K562 (cell line): Measurements from ENCODE around the gene AIFM3. TPM values are rescaled to one million over a fixed set of nuclear protein-coding genes. Genes with fewer than 3 reads are reported as not detected.
A peak's percentile ranks its signal among the peaks of the same experiment; 100 is the strongest.

Experiments used
- DMBX1 ChIP-seq: fragments of 250-450 bp; sonication (Bioruptor Pico); IDR thresholded peaks from 2 replicates; pipeline ENCODE4 v1.8.0; 2022; ENCODE audit warnings: inconsistent platforms, mild to moderate bottlenecking, moderate library complexity, borderline replicate concordance
- ERF ChIP-seq: fragments of 450-650 bp; formaldehyde crosslinking; IDR thresholded peaks from 2 replicates; pipeline ENCODE4 v1.4.0; 2020; ENCODE audit warnings: mild to moderate bottlenecking, mixed read lengths
- ETV6 ChIP-seq, 3 experiments: fragments of 150-350 bp in 1 of 3; sonication (generic) in 1 of 3; formaldehyde crosslinking in 1 of 3; IDR thresholded peaks; 2 replicates each; pipeline versions ENCODE4 v1.6.1 to v1.8.0; 2014 to 2022; ENCODE audit warnings: borderline replicate concordance in 2 of 3, low read depth in 2 of 3, antibody characterized with exemption in 1 of 3, low read length in 1 of 3, mild to moderate bottlenecking in 1 of 3, missing genetic modification reagents in 1 of 3
- FOXA1 ChIP-seq: fragments of 450-650 bp; IDR thresholded peaks from 2 replicates; pipeline ENCODE4 v1.6.1; 2016; ENCODE audit warnings: mild to moderate bottlenecking, borderline replicate concordance
- IFI16 ChIP-seq: fragments of 250-450 bp; sonication (Bioruptor Pico); IDR thresholded peaks from 2 replicates; pipeline ENCODE4 v2.1.2; 2022; ENCODE audit warnings: mild to moderate bottlenecking, inconsistent platforms
- KDM4B ChIP-seq, 2 experiments: fragments of 450-650 bp in 1 of 2; sonication (generic) in 1 of 2; IDR thresholded peaks; 2 replicates each; pipeline ENCODE4 v1.6.1; 2016 to 2017; ENCODE audit warnings: borderline replicate concordance in 2 of 2, antibody characterized with exemption in 1 of 2, low read depth in 1 of 2, mild to moderate bottlenecking in 1 of 2
- NR2C1 ChIP-seq, 2 experiments: fragments of 450-650 bp; IDR thresholded peaks; 2 replicates each; pipeline ENCODE4 v1.6.1; 2017; ENCODE audit warnings: mild to moderate bottlenecking in 2 of 2, antibody characterized with exemption in 1 of 2, inconsistent platforms in 1 of 2, missing compliant biosample characterization in 1 of 2, missing genetic modification characterization in 1 of 2
- NR3C1 ChIP-seq: sonication (generic); formaldehyde crosslinking; IDR thresholded peaks from 2 replicates; pipeline ENCODE4 v1.8.1; 2022; ENCODE audit warnings: missing genetic modification reagents
- PHF20 ChIP-seq: fragments of 450-650 bp; IDR thresholded peaks from 2 replicates; pipeline ENCODE4 v1.6.1; 2018; ENCODE audit not compliant: partially characterized antibody
- SIX5 ChIP-seq, 2 experiments: IDR thresholded peaks; 2 replicates each; pipeline ENCODE4 v1.6.1; 2011; ENCODE audit warnings: low read length in 2 of 2, borderline replicate concordance in 1 of 2, low read depth in 1 of 2, mild to moderate bottlenecking in 1 of 2, moderate library complexity in 1 of 2; ENCODE audit not compliant: insufficient read depth in 1 of 2
- SMARCC2 ChIP-seq: fragments of 450-650 bp; IDR thresholded peaks from 2 replicates; pipeline ENCODE4 v1.6.1; 2017; ENCODE audit warnings: antibody characterized with exemption, moderate library complexity, mild to moderate bottlenecking, low read depth
- ZSCAN32 ChIP-seq: fragments of 450-650 bp; formaldehyde crosslinking; IDR thresholded peaks from 2 replicates; pipeline ENCODE4 v1.4.0; 2020; ENCODE audit warnings: mild to moderate bottlenecking, moderate library complexity
- polyA plus RNA-seq, 8 experiments: library from polyadenylated mRNA; depleted of rRNA in 4 of 8; stranded (reverse) in 5 of 8; unstranded in 3 of 8; fragments of >200 nt; fragmentation: Nextera tagmentation in 2 of 8; fragmentation: Illumina TruSeq in 1 of 8; extraction: Ambion mirVana in 2 of 8; extraction: Trizol in 1 of 8; gene quantifications; 2 replicates each; pipeline versions ENCODE4 v1.2.1 to v1.2.3, GENCODE V29; 2011 to 2014; ENCODE audit warnings: inconsistent platforms in 1 of 8, missing spikeins in 1 of 8
- total RNA-seq, 7 experiments: library from RNA; depleted of rRNA in 6 of 7; stranded (reverse); fragments of >200 nt in 6 of 7; fragmentation: Illumina TruSeq in 2 of 7; extraction: Trizol in 2 of 7; gene quantifications; 2 replicates each; pipeline versions ENCODE4 v1.2.1 to v1.2.3, GENCODE V29; 2011 to 2021; ENCODE audit warnings: low replicate concordance in 1 of 7
- TF ChIP-seq, protein P1 (sequence below): fragments of 250-450 bp; sonication (Bioruptor Pico); IDR thresholded peaks from 2 replicates; pipeline ENCODE4 v1.8.0; 2021; ENCODE audit warnings: borderline replicate concordance, mild to moderate bottlenecking, moderate library complexity; ENCODE audit not compliant: poor library complexity, severe bottlenecking
- TF ChIP-seq, protein P2 (sequence below): fragments of 250-450 bp; sonication (Bioruptor Pico); IDR thresholded peaks from 2 replicates; pipeline ENCODE4 v1.5.1; 2021; ENCODE audit warnings: mild to moderate bottlenecking
- TF ChIP-seq, protein P3 (sequence below), 2 experiments: fragments of 450-650 bp; conservative IDR thresholded peaks; 2 replicates each; pipeline ENCODE4 v1.6.1; 2017; ENCODE audit warnings: mild to moderate bottlenecking in 2 of 2, moderate library complexity in 2 of 2
- TF ChIP-seq, protein P4 (sequence below): fragments of 450-650 bp; IDR thresholded peaks from 2 replicates; pipeline ENCODE4 v1.6.1; 2016; ENCODE audit warnings: missing biosample characterization, missing genetic modification characterization
- TF ChIP-seq, protein P5 (sequence below): fragments of 450-650 bp; formaldehyde crosslinking; conservative IDR thresholded peaks from 2 replicates; pipeline ENCODE4 v1.4.0; 2022; ENCODE audit warnings: mild to moderate bottlenecking, missing genetic modification characterization

Gene AIFM3
- total and polyA plus RNA-seq, 9 of the 15 experiments (the other 6 are each of a cell fraction or from before 2014, with no cell fraction given) = 0.03 to 0.20 (median 0.07) TPM; not detected in 1

DNA sequence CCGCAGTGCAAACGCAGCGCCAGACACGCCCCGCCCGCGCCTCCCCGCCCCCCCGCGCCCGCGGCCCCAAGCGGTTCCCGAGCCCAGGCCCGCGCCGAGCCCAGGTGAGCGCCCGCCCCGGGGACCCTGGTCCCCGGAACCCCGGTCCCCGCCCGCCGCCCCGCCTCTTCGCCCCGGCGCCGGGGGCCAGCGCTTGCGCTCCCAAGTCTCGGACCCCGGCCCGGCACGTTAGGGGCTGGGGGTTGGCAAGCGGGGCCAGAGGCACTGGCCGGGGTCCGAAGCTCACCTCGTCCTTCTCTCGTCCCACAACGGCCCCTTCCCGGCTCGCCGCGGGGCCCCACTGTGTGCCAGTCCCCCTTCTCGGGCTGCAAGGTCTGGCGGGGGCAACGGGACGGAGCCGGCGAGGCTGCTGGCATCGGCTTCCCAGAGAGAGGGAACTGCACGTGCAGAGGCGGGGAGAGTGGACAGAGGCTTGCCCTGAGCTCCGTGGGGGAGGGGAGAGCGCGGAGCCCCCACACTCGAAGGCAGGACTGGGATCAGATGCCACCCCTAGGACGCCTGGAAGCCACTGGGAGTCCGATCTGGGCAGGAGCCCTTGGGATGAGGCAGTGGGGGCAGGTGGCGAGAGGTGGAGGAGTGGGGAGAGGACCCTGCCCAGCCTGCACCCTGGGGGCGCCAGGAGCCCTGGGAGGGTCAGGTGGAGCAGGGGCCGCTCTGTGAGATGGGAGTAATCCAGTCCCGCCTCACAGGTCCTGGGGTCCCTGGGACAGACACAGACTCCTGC is 1.8 kb upstream of the AIFM3 start (continued):
- TF ChIP-seq, protein P1, sequence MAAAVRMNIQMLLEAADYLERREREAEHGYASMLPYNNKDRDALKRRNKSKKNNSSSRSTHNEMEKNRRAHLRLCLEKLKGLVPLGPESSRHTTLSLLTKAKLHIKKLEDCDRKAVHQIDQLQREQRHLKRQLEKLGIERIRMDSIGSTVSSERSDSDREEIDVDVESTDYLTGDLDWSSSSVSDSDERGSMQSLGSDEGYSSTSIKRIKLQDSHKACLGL (CRISPR knock-in tag) = peak; percentile 47
- TF ChIP-seq, protein P2, sequence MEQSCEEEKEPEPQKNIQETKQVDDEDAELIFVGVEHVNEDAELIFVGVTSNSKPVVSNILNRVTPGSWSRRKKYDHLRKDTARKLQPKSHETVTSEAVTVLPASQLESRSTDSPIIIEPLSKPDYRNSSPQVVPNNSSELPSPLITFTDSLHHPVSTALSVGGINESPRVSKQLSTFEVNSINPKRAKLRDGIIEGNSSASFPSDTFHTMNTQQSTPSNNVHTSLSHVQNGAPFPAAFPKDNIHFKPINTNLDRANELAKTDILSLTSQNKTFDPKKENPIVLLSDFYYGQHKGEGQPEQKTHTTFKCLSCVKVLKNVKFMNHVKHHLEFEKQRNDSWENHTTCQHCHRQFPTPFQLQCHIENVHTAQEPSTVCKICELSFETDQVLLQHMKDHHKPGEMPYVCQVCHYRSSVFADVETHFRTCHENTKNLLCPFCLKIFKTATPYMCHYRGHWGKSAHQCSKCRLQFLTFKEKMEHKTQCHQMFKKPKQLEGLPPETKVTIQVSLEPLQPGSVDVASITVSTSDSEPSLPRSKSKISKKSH (CRISPR knock-in tag) = no peak
- TF ChIP-seq NR2C1 (IDR thresholded peaks at IDR 0.05) (no peak), NR2C1 (tag; IDR thresholded peaks at IDR 0.05) (no peak), FOXA1 (no peak), PHF20 (peak; percentile 53), IFI16 (CRISPR knock-in tag) (no peak), SMARCC2 (no peak), DMBX1 (no peak), SIX5 (IDR thresholded peaks at IDR 0.05; ENCODE audit: borderline replicate concordance in 1 of 2, insufficient read depth in 1 of 2, low read depth in 1 of 2, low read length in 2 of 2) (no peak), ETV6 (IDR thresholded peaks at IDR 0.05; ENCODE audit: borderline replicate concordance in 1 of 2, low read depth in 2 of 2, low read length in 1 of 2) (0 out of 4 replicates have a peak, but pooled peaks of 1 of the 2 experiments have one; percentile 9), ETV6 (CRISPR knock-in tag; IDR thresholded peaks at IDR 0.05; ENCODE audit: borderline replicate concordance) (no peak), ERF (CRISPR knock-in tag) (no peak), ZSCAN32 (CRISPR knock-in tag) (no peak), NR3C1 (CRISPR knock-in tag) (no peak), KDM4B (IDR thresholded peaks at IDR 0.05; ENCODE audit: borderline replicate concordance in 2 of 2, low read depth in 1 of 2) (no peak)
- TF ChIP-seq, protein P3, sequence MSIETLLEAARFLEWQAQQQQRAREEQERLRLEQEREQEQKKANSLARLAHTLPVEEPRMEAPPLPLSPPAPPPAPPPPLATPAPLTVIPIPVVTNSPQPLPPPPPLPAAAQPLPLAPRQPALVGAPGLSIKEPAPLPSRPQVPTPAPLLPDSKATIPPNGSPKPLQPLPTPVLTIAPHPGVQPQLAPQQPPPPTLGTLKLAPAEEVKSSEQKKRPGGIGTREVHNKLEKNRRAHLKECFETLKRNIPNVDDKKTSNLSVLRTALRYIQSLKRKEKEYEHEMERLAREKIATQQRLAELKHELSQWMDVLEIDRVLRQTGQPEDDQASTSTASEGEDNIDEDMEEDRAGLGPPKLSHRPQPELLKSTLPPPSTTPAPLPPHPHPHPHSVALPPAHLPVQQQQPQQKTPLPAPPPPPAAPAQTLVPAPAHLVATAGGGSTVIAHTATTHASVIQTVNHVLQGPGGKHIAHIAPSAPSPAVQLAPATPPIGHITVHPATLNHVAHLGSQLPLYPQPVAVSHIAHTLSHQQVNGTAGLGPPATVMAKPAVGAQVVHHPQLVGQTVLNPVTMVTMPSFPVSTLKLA (conservative IDR thresholded peaks at IDR 0.05) = no peak
- TF ChIP-seq, protein P4, sequence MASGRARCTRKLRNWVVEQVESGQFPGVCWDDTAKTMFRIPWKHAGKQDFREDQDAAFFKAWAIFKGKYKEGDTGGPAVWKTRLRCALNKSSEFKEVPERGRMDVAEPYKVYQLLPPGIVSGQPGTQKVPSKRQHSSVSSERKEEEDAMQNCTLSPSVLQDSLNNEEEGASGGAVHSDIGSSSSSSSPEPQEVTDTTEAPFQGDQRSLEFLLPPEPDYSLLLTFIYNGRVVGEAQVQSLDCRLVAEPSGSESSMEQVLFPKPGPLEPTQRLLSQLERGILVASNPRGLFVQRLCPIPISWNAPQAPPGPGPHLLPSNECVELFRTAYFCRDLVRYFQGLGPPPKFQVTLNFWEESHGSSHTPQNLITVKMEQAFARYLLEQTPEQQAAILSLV = no peak
- TF ChIP-seq, protein P5, sequence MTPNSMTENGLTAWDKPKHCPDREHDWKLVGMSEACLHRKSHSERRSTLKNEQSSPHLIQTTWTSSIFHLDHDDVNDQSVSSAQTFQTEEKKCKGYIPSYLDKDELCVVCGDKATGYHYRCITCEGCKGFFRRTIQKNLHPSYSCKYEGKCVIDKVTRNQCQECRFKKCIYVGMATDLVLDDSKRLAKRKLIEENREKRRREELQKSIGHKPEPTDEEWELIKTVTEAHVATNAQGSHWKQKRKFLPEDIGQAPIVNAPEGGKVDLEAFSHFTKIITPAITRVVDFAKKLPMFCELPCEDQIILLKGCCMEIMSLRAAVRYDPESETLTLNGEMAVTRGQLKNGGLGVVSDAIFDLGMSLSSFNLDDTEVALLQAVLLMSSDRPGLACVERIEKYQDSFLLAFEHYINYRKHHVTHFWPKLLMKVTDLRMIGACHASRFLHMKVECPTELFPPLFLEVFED (CRISPR knock-in tag) = no peak
